ENCODE data around the gene RGS7BP.

GRCh38 chr5:64518793-64519192 is 13.0 kb downstream of the RGS7BP start:
- no peak for TF ChIP-seq CTCF (IDR thresholded peaks at IDR 0.05)
- TF ChIP-seq POLR2A (IDR thresholded peaks at IDR 0.05), result no peak
